Measurements from ENCODE around the gene LAMC2.
"Not testable (repeated sequence)": the region's sequence is repeated elsewhere in the genome, so short reads cannot be mapped to it uniquely, and the experiment has no call there.

Gene LAMC2

GRCh38 chr1:183238071-183238470 is 52.0 kb downstream of the LAMC2 start:
- peak; percentile 82 for DNase-seq (ENCODE audit: low spot score)

- DNase-seq (ENCODE audit: low spot score), result no peak
Measured at GRCh38 chr1:183239220-183239742, 53.2 kb downstream of the LAMC2 start.

- DNase-seq (ENCODE audit: low spot score), result no peak
Measured at GRCh38 chr1:183239793-183240525, 53.9 kb downstream of the LAMC2 start.

GRCh38 chr1:183240526-183240825 is 54.4 kb downstream of the LAMC2 start:
- no peak for DNase-seq (ENCODE audit: low spot score)

- DNase-seq (ENCODE audit: low spot score), result not testable (repeated sequence)
Measured at GRCh38 chr1:183240853-183241252, 54.8 kb downstream of the LAMC2 start.

GRCh38 chr1:183241471-183241870 is 55.4 kb downstream of the LAMC2 start:
- no peak for DNase-seq (ENCODE audit: low spot score)

GRCh38 chr1:183242556-183242955 is 56.5 kb downstream of the LAMC2 start:
- no peak for DNase-seq (ENCODE audit: low spot score)

GRCh38 chr1:183243161-183244050 is 57.3 kb downstream of the LAMC2 start:
- DNase-seq (ENCODE audit: low spot score), result no peak

GRCh38 chr1:183244466-183244865 is 58.4 kb downstream of the LAMC2 start:
- DNase-seq (ENCODE audit: low spot score), result no peak

- no peak for DNase-seq (ENCODE audit: low spot score)
Measured at GRCh38 chr1:183245357-183245756, 59.3 kb downstream of the LAMC2 start.

GRCh38 chr1:183246436-183246835 is 60.4 kb downstream of the LAMC2 start:
- DNase-seq (ENCODE audit: low spot score), result no peak

- DNase-seq (ENCODE audit: low spot score), result no peak
Measured at GRCh38 chr1:183247066-183247465, 61.0 kb downstream of the LAMC2 start.

- DNase-seq (ENCODE audit: low spot score), result no peak
Measured at GRCh38 chr1:183247484-183247883, 61.4 kb downstream of the LAMC2 start.

- no peak for DNase-seq (ENCODE audit: low spot score)
Measured at GRCh38 chr1:183247931-183248330, 61.9 kb downstream of the LAMC2 start.

- DNase-seq (ENCODE audit: low spot score), result peak; percentile 35
Measured at GRCh38 chr1:183248989-183249691, 63.1 kb downstream of the LAMC2 start.

- DNase-seq (ENCODE audit: low spot score), result no peak
Measured at GRCh38 chr1:183249941-183250452, 63.9 kb downstream of the LAMC2 start.

- no peak for DNase-seq (ENCODE audit: low spot score)
Measured at GRCh38 chr1:183251101-183251958, 65.3 kb downstream of the LAMC2 start.

- DNase-seq (ENCODE audit: low spot score), result no peak
Measured at GRCh38 chr1:183251959-183252450, 65.9 kb downstream of the LAMC2 start.

GRCh38 chr1:183255073-183255472 is 69.0 kb downstream of the LAMC2 start:
- DNase-seq (ENCODE audit: low spot score), result no peak

- no peak for DNase-seq (ENCODE audit: low spot score)
Measured at GRCh38 chr1:183259924-183260323, 73.9 kb downstream of the LAMC2 start.

- DNase-seq (ENCODE audit: low spot score), result no peak
Measured at GRCh38 chr1:183262628-183263200, 76.7 kb downstream of the LAMC2 start.

Data from kidney tubule cell (primary cell).